IMR-90 (cell line): Measurements from ENCODE around the gene KLHDC10.
"Not testable (repeated sequence)": the region's sequence is repeated elsewhere in the genome, so short reads cannot be mapped to it uniquely, and the experiment has no call there.

Experiments
- BHLHE40 ChIP-seq: fragments of 150-350 bp; IDR thresholded peaks from 2 replicates; pipeline ENCODE4 v1.6.1; 2016; ENCODE audit warnings: mild to moderate bottlenecking, low read depth, low read length
- CHD1 ChIP-seq: IDR thresholded peaks from 2 replicates; pipeline ENCODE4 v1.6.1; 2012; ENCODE audit warnings: low read depth, low read length, improper control_type of control experiment
- ELK1 ChIP-seq: fragments of 150-350 bp; IDR thresholded peaks from 2 replicates; pipeline ENCODE4 v1.6.1; 2016; ENCODE audit warnings: low read depth, mild to moderate bottlenecking, low read length, moderate library complexity, borderline replicate concordance
- MAFK ChIP-seq: IDR thresholded peaks from 2 replicates; pipeline ENCODE4 v1.6.1; 2012; ENCODE audit warnings: low read depth, low read length, improper control_type of control experiment
- MXI1 ChIP-seq: IDR thresholded peaks from 2 replicates; pipeline ENCODE4 v1.6.1; 2012; ENCODE audit warnings: low read depth, mild to moderate bottlenecking, low read length, moderate library complexity, borderline replicate concordance
- POLR2A ChIP-seq: IDR thresholded peaks from 2 replicates; pipeline ENCODE4 v1.6.1; 2012; ENCODE audit warnings: mild to moderate bottlenecking, low read depth, low read length
- RAD21 ChIP-seq: IDR thresholded peaks from 2 replicates; pipeline ENCODE4 v1.6.1; 2012; ENCODE audit warnings: low read length, improper control_type of control experiment
- RCOR1 ChIP-seq: IDR thresholded peaks from 2 replicates; pipeline ENCODE4 v1.6.1; 2012; ENCODE audit warnings: mild to moderate bottlenecking, low read length, improper control_type of control experiment; ENCODE audit not compliant: insufficient replicate concordance
- RFX5 ChIP-seq: IDR thresholded peaks from 2 replicates; pipeline ENCODE4 v1.8.0; 2012; ENCODE audit warnings: low read depth, mild to moderate bottlenecking, low read length, moderate library complexity
- TF ChIP-seq, protein P1 (sequence below): conservative IDR thresholded peaks from 2 replicates; pipeline ENCODE4 v1.5.1; 2012; ENCODE audit warnings: mild to moderate bottlenecking, low read depth, low read length, improper control_type of control experiment

DNA sequence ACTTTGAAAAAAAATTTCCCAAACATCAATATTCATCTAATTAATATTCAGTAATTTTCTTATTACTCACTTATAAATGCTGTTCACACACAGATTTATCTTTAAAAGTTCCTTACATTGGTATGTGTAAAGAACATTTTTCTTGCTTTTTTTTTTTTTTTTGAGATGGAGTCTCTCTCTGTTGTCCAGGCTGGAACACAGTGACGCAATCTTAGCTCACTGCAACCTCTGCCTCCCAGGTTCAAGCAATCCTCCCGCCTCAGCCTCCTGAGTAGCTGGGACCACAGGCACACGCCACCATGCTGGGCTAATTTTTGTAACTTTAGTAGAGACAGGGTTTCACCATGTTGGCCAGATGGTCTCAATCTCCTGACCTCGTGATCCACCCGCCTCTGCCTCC lies 114.0 kb downstream of the KLHDC10 start:
- TF ChIP-seq, protein P1, sequence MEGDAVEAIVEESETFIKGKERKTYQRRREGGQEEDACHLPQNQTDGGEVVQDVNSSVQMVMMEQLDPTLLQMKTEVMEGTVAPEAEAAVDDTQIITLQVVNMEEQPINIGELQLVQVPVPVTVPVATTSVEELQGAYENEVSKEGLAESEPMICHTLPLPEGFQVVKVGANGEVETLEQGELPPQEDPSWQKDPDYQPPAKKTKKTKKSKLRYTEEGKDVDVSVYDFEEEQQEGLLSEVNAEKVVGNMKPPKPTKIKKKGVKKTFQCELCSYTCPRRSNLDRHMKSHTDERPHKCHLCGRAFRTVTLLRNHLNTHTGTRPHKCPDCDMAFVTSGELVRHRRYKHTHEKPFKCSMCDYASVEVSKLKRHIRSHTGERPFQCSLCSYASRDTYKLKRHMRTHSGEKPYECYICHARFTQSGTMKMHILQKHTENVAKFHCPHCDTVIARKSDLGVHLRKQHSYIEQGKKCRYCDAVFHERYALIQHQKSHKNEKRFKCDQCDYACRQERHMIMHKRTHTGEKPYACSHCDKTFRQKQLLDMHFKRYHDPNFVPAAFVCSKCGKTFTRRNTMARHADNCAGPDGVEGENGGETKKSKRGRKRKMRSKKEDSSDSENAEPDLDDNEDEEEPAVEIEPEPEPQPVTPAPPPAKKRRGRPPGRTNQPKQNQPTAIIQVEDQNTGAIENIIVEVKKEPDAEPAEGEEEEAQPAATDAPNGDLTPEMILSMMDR, result not testable (repeated sequence)
- not testable (repeated sequence) for TF ChIP-seq RAD21, MAFK, BHLHE40, ELK1, POLR2A, RFX5, MXI1, CHD1, RCOR1
